ENCODE data around the gene COMMD1. TPM values are rescaled to one million over a fixed set of nuclear protein-coding genes. Genes with fewer than 3 reads are reported as not detected.
"Not testable (repeated sequence)": the region's sequence is repeated elsewhere in the genome, so short reads cannot be mapped to it uniquely, and the experiment has no call there.

Gene COMMD1
- total RNA-seq, 2 donors from 2014 or later = 51.1 to 57.8 TPM

DNA sequence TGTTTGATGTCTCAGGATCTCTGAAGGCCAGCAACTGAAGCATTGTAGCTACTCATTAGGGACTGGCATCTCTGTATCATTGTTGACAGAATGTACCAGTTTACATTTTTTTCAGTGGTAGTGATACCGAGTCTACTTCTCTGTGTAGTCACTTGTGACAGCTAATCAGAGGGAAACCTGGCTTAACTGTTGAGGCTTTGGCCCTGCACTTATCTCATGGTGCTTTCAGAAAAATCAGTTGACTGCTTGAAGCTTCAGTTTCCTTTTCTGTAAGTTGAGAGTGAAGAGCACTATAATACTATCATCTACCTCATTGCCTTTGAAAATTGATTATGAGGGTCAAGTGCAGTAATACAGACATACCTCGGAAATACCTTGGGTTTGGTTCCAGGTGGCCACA is 90.0 kb downstream of the COMMD1 start:
- DNase-seq (ENCODE audit: low spot score) (no peak), ATAC-seq (ENCODE audit: insufficient number of reproducible peaks, low FRiP score, low read depth) (no peak)
- H3K4me1 ChIP-seq (ENCODE audit: control insufficient read depth in 1 of 2, low read depth in 2 of 2) = no peaks in the 10 kb centered on the region
- H3K27me3 ChIP-seq (replicated peaks; ENCODE audit: insufficient read depth) = no peaks in the 10 kb centered on the region
- TF ChIP-seq CTCF (IDR thresholded peaks at IDR 0.05) = no peak
- H3K4me3 ChIP-seq = no peak overlapping the region
- H3K36me3 ChIP-seq = peaks cover under 1% of the 10 kb centered on the region
- H3K9me3 ChIP-seq = no peaks in the 10 kb centered on the region
- H3K27ac ChIP-seq = no peak overlapping the region

GRCh38 chr2:61998426-61998825 is 93.0 kb downstream of the COMMD1 start:
- H3K27ac ChIP-seq = no peak overlapping the region
- H3K36me3 ChIP-seq = peaks cover 5% of the 10 kb centered on the region
- no peaks in the 10 kb centered on the region for H3K27me3 ChIP-seq (replicated peaks; ENCODE audit: insufficient read depth)
- no peak overlapping the region for H3K4me3 ChIP-seq
- H3K9me3 ChIP-seq = peaks cover 3% of the 10 kb centered on the region
- no peak for ATAC-seq (ENCODE audit: insufficient number of reproducible peaks, low FRiP score, low read depth)
- DNase-seq (ENCODE audit: low spot score) = no peak
- H3K4me1 ChIP-seq (ENCODE audit: control insufficient read depth in 1 of 2, low read depth in 2 of 2) = no peaks in the 10 kb centered on the region
- no peak for TF ChIP-seq CTCF (IDR thresholded peaks at IDR 0.05)

DNA sequence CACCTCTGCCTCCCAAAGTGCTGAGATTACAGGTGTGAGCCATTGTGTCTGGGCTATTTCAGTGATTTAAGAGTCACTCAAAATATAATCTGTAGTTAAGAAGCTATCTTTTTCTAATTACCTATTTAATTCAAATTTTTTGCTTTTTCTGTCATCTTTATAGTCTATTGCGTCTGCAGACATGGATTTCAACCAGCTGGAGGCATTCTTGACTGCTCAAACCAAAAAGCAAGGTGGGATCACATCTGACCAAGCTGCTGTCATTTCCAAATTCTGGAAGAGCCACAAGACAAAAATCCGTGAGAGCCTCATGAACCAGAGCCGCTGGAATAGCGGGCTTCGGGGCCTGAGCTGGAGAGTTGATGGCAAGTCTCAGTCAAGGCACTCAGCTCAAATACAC is 95.1 kb downstream of the COMMD1 start:
- ATAC-seq (ENCODE audit: insufficient number of reproducible peaks, low FRiP score, low read depth) (no peak), DNase-seq (ENCODE audit: low spot score) (no peak)
- H3K4me1 ChIP-seq (ENCODE audit: control insufficient read depth in 1 of 2, low read depth in 2 of 2) = peaks cover 0 to 7% of the 10 kb centered on the region in 2 donors
- no peak overlapping the region for H3K27ac ChIP-seq
- no peak overlapping the region for H3K4me3 ChIP-seq
- peaks cover 3% of the 10 kb centered on the region for H3K9me3 ChIP-seq
- H3K36me3 ChIP-seq = peaks cover 5% of the 10 kb centered on the region
- no peaks in the 10 kb centered on the region for H3K27me3 ChIP-seq (replicated peaks; ENCODE audit: insufficient read depth)
- TF ChIP-seq CTCF (IDR thresholded peaks at IDR 0.05) = no peak

- H3K27me3 ChIP-seq (replicated peaks; ENCODE audit: insufficient read depth) = no peaks in the 10 kb centered on the region
- H3K4me3 ChIP-seq = no peak overlapping the region
- ATAC-seq (ENCODE audit: insufficient number of reproducible peaks, low FRiP score, low read depth) = no peak
- H3K27ac ChIP-seq = no peak overlapping the region
- no peak for TF ChIP-seq CTCF (IDR thresholded peaks at IDR 0.05)
- peaks cover 5% of the 10 kb centered on the region for H3K36me3 ChIP-seq
- no peak for DNase-seq (ENCODE audit: low spot score)
- peaks cover 0 to 8% of the 10 kb centered on the region in 2 donors for H3K4me1 ChIP-seq (ENCODE audit: control insufficient read depth in 1 of 2, low read depth in 2 of 2)
- peaks cover 3% of the 10 kb centered on the region for H3K9me3 ChIP-seq
These were observed 96.0 kb downstream of the COMMD1 start for GRCh38 chr2:62001431-62001830.

DNA sequence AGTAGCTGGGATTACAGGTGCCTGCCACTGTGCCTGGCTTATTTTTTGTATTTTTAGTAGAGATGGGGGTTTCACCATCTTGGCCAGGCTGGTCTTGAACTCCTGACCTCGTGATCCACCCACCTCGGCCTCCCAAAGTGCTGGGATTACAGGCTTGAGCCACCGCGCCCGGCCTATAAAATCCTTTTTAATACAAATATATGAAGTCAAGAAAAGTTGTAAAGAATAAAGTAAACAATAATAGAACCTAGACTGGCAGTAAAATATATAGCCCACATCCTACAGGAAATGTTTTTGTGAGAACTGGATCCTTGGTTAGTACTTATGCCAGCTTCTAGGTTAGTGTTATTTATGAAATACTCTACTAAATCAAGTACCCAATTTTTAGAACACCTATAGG is 99.0 kb downstream of the COMMD1 start:
- H3K27me3 ChIP-seq (replicated peaks; ENCODE audit: insufficient read depth); H3K36me3 ChIP-seq; H3K9me3 ChIP-seq; H3K4me3 ChIP-seq; DNase-seq (ENCODE audit: low spot score); ATAC-seq (ENCODE audit: insufficient number of reproducible peaks, low FRiP score, low read depth): not testable (repeated sequence)
- peaks cover 0 to 12% of the 10 kb centered on the region in 2 donors for H3K4me1 ChIP-seq (ENCODE audit: control insufficient read depth in 1 of 2, low read depth in 2 of 2)
- H3K27ac ChIP-seq = peak overlapping the region in 1 of 2 donors; percentile 64

DNA sequence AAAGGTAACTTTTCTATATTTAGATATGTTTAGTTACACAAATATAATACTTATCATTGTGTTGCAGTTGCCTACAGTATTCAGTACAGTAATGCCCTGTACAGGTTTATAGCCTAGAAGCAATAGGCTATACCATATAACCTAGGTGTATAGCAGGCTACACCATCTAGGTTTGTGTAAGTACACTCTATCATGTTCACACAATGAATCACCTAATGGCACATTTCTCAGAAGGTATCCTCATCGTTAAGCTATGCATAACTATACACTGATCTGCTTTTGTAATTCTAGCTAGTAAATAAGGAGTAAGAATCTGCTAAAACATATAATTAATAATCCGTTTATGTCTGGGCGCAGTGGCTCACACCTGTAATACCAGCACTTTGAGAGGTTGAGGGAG is 102.1 kb downstream of the COMMD1 start:
- Histone ChIP-seq H3K27ac (no peak overlapping the region), H3K9me3 (peaks cover 3% of the 10 kb centered on the region), H3K4me1 (ENCODE audit: control insufficient read depth in 1 of 2, low read depth in 2 of 2) (peaks cover 0 to 12% of the 10 kb centered on the region in 2 donors), H3K4me3 (no peak overlapping the region), H3K27me3 (replicated peaks; ENCODE audit: insufficient read depth) (no peaks in the 10 kb centered on the region), H3K36me3 (no peaks in the 10 kb centered on the region)
- ATAC-seq (ENCODE audit: insufficient number of reproducible peaks, low FRiP score, low read depth) (no peak), DNase-seq (ENCODE audit: low spot score) (no peak)
- TF ChIP-seq CTCF (IDR thresholded peaks at IDR 0.05) = no peak
